GM18861 (cell line): ENCODE results near the gene STK11.

ENCODE experiments used
- ATAC-seq: cut with Tn5 transposase; IDR thresholded peaks from one replicate; pipeline ENCODE4 v1.9.1; 2021; ENCODE audit not compliant: unreplicated experiment

The STK11 gene

DNA sequence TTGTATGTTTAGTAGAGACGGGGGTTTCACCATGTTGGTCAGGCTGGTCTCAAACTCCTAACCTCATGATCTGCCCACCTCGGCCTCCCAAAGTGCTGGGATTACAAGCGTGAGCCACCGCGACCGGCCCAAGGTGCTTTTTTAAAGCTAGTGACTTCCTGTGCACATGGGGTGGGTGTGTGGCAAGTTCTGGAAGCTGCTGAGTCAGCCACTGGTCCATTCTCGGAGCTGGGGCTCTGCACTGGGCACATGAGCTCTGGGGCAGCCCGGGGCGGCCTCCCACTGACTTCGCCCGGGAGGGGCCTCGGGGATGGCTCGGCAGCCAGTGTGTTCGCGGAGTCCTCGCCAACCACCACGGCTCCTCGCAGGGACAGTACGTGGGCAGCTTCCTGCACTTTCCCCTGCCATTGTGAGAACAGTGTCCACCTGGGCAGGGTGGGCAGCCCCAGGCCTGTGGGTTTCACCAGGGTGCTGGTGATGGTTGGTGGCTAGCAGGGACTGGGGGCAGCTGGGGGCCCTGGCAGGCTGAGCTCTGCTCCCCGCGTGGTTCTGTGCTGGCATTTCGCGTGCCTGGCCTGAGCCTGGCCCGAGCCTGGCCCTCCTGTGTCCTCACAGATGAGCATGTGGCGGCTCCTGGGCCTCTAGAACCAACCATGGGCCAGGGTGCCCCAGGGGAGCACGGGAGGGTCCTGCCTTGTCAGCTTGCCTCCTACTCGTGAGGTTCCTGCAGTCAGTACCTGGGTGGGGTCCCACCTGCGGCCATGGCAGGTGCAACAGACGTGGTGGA, 20.1 kb downstream of the STK11 start:
- ATAC-seq: no peak

DNA sequence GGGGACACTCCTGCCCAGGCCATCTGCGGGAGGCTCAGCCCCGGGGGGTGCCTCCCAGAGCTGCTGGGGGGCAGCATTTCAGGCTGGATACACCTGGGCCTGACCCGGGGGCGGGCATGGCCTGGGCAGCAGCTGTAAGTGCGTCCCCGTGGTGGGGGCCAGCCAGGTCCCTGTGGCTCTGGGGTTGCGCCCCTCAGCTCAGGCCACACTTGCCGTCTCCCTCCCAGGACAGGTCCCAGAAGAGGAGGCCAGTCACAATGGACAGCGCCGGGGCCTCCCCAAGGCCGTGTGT, 20.6 kb downstream of the STK11 start:
- ATAC-seq: no peak

DNA sequence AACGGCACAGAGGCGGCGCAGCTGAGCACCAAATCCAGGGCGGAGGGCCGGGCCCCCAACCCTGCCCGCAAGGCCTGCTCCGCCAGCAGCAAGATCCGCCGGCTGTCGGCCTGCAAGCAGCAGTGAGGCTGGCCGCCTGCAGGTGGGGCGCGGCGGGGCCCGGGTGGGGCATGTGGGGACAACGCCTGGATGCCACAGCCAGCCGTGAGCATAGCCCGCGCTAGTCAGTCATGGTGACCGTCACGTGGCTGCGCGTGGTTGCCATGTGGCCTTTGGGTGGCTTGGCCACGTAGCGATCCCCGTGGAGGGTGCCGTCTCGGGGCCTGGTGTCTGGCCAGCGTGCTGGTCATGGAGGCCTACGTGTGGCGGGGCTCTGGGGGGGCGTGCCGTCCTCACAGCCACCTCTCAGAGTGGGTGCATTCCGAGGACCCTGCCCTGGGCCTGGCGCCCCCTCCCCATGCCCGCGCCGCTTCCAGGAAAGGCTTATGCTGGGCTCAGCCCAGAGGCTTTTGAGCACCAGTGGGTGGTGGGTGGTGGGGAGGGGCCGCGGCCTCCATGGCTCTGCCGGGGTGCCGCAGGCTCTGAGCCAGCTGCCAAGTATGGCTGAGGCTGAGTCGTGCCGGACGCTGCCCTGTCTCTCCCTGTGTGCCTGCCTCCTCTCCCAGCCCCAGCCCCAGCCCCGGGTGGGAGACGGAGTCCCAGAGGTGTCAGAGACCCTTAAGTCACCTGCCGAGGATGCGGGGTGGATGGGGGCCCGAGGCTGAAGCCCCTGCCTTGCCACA, 21.1 kb downstream of the STK11 start:
- ATAC-seq: no peak

DNA sequence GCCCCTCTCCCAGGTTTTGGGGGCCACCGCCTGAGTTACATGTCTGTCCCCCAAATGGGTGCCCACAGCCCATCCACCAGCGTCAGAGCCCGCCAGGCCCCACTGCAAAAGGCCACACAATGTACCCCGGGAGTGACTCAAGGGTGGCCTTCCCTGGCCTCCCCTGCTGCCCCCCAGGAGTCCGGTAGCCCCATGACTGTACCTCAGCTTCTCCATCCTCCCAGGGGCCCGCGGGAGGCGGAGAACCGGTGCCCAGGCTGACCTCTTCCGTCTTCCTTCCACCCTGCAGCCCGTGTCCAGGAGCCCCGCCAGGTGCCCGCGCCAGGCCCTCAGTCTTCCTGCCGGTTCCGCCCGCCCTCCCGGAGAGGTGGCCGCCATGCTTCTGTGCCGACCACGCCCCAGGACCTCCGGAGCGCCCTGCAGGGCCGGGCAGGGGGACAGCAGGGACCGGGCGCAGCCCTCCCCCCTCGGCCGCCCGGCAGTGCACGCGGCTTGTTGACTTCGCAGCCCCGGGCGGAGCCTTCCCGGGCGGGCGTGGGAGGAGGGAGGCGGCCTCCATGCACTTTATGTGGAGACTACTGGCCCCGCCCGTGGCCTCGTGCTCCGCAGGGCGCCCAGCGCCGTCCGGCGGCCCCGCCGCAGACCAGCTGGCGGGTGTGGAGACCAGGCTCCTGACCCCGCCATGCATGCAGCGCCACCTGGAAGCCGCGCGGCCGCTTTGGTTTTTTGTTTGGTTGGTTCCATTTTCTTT, 21.9 kb downstream of the STK11 start:
- ATAC-seq: no peak

DNA sequence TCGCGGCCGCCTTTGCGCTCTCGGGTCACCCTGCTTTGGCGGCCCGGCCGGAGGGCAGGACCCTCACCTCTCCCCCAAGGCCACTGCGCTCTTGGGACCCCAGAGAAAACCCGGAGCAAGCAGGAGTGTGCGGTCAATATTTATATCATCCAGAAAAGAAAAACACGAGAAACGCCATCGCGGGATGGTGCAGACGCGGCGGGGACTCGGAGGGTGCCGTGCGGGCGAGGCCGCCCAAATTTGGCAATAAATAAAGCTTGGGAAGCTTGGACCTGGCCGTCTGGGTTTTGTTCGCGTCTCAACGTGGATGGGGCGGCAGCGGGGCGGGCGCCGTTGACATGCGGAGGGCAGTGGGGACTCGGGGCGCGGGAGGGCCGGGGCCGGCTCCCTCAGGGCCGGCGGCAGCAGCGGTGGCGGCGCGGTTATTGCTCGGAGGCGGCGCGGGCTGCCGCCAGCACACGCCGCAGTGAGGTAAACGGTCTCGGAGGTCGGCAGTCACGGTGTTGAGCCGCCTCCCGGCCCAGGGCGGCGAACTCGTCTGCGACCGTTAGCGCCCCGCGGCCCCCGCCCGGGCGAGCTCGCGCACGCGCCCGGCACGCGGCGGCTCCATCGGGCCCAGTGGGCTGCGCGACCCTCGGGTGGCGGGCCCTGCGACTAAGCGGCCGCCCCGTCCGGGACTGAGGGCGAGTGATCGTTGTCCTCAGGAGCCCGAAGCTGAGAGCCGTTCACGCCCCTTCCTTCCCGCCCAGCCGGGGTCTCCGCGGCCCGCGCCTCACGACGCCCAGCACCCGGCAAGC, 22.8 kb downstream of the STK11 start:
- ATAC-seq: no peak

DNA sequence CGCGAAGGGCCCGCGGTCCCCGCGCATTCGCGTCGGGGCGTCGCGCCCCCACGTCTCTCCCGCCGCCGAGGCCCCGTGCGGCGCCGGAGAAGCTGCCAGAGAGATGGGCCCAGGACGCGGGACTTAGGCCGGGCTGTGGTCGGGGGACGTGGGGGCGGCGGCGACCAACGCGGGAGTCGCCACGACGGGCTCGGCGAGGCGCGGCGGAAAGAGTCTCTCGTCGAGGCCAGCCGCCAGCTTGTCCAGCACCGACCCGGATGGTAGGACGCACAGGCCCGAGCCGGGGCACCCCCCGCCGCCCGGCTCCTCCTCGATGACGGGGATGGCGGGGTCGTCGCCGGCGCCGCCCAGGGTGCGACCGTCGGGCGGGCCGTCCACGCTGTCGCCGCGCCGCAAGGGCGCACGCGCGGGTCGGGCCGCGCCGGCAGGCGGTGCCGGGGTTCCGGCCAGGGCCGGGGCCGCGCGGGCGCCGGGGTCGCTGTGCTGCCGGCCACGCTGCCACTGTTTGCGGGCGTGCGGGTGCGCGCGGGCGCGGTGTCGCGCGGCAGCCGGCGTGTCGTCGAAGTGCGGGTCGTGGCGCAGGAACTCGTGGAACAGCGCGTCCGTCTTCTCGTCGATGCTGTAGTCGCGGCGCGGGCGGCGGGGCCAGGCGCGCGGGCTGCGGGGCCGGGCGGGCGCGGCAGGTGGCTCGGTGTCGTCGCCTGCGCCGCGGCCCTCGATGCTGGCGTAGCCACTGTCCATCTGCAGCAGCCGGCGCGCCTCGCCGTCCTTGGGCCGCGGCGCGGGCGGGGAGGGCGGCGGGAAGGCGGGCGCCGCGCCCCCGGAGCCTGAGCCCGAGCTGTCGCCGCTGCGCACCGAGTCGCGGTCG, 23.7 kb downstream of the STK11 start:
- no peak for ATAC-seq

DNA sequence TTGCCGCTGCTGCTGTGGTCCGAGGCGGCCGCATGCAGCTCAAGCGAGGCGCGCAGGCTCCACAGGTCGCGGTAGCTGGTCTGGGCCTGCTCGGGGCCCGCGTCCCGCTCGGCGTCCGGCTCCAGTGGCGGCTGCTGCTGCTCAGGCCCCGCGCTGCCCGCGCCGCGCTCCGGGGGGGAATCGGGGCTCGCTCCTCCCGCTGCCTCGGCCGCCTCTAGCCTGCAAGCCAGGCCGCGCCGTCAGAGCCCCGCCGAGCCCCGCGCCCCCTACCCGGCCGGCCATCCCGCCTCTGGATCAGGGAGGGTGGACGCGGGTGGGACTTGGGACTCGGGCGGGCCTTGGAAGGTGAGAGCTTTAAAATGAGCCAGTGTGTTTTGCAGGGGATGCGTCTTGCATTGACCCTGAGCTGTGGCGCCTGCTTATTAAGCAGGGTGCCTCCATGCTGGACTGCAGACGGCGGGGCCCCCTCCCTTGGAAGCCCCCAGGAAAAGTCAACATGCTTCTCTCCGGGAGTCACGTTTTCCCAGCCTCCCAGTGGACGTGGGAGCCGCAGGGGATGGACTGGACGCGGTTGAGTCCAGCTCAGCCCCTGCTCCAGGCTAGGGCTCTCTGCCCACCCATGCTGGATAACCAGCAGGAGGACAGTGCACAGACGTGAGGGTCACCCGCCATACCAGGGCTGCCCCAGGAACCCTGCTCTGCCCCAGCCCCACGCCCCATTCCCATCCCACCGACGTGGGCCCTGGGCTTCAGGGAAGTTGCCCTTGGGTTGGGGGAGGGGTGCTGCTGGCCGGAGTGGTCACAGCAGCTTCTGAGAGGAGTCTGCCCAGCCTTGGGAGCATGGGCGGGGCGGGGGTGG, 24.6 kb downstream of the STK11 start:
- ATAC-seq: no peak

DNA sequence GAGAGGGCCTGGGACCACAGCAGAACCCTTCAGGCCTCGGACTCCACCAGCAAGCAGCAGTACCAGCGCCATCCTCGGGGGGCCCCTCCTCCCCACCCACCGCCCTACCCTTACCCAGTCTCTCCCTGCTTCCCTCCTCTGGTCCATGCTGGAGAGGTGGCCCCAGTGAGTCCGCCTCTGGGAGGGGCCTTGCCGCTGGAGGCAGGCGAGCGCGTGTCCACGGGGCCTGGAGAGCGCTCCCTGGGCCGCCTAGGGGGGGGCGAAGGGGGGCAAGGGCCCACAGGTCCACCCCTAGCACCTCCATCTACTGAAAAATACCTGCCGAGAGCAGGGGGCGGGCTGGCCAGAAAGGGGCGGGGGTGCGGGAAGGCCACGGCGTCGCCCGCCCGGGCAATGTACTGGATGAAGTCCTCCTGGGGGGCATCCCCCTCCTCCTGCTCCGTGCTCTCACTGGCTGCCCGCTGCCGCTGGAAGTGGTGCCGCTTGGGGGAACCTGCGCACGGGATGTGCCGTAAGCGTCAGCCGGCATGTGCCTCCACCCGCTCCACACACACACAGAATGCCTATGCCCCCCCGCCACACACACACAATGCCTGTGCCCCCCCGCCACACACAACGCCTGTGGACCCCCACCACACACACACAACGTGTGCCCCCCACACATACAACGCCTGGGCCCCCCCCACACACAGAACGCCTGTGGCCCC, 25.4 kb downstream of the STK11 start:
- no peak for ATAC-seq

DNA sequence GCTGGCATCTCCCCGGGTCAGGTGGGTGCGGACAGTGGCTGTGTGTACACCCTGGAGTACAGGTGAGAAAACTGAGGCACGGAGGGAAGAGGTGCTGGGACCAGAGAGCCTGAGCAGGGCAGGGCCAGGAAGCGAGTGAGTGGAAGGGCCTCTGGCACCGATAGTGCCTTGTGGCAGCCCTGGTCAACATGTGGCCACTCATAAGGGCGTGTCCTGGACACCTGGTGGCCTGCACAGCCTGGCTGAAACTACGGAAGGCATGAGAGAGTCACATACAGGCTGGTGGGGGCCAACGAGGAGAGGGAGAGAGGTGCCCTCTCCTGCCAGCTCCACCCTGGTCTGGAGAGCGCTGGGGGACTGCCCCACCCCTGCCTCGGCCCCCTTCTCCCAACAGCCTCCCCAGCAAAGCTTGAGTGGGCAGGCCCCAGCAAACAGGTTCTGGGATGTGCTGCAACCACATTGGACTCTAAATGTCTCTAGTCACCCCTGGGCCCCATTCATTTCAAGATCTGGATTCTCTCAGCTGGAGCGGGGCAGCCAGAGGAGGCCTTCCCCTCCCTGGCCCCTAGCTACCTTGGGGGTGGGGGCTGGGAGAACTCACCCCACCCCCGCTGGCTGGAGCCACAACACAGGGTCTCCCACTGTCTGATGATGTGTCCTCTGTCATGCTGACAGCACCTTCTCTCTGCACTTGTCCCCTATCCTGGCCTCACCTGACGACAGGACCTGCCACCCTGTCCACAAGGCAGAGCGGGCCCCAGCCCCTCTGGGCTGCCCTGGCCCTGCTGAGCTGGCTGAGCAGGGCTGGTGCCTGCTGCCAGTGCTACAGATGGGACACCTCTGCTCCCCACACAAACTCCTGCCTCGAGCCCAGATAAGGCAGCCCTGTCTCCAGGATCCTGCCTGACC, 26.4 kb downstream of the STK11 start:
- no peak for ATAC-seq

DNA sequence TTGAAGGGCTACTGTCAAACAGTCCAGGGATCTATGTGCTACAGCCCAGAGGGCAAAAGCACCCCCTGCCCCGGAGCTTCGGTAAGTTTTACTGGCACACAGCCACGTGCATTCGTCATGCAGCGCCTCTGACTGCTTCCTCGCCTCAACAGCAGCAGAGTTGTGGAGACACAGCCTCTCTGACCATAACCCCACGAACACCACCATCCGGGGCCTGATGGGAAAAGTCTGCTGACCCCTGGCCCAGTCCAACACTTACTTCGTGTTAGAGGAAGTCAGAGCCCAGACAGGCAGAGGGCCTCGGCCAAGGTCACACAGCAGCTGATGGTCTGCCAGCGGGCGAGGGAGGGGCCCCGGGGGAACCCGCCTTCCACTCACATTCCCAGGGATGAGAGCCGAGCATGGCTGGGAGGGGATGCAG, 27.1 kb downstream of the STK11 start:
- ATAC-seq: no peak

DNA sequence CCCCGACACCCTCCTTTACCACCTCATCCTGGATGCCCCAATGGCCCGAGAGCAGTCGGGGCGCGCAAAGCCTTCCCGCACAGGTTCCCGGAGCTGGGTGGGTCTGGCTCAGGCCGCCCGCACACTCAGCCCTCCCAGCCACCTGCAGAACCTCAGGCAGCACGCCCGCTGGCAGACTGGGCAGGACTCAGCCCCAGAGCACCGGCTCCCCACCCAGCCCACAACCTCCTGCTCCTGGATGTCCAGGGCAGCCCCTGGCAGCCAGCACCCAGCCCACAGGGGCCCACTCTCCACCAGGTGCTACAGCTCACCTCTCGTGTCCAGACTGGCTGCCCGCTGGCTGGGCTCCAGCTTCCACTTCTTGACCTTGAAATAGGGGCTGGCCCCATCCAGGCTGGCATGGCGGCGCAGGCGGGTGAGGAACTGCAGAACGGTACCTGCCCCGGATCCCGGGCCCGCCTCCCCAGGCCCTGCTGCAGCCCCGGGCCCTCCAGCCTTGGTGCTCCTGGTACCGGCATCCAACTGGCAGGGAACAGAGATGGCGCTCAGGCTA, 27.6 kb downstream of the STK11 start:
- no peak for ATAC-seq

DNA sequence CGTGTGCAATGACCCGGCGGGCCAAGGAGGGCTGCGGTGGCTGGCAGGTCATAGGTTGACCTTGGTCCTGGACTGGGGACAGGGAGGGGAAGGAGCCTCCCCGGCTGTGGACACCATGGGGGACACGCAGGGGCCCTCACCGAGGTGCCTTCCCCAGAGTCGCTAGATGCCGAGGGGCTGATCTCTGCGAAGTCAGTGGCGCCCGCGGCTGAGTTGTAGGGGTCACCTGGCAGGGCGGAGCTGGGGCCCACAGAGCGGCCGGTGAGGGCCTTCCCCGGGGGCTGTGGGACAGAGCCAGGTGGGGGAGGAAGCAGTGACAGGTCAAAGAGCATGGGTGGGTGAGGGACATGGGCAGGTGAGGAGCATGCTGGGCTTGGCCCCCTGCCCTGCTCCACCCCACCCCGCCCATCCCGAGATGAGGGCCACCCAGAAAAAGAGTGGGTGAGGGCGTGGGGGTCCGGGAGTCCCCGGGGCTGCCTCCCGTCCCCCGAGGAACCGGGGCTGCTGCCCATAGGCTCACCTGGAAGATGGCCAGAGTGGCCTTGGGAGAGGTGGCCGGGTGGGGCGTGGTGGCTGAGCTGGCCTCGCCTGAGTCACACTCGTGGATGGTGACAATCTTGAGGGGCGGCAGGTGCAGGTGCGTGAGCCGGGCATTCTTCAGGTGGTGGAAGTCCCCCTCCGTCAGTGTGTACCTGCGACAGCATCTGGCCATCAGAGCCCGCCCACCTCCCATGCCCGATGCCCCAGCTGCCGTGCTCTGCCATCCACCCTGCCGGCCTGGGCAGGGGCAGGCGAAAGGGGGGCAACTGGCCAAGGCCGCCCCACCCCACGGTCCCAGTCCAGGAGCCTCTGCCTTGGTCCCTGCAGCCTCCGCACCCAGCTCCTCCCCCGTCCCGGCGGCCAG, 28.7 kb downstream of the STK11 start:
- no peak for ATAC-seq

DNA sequence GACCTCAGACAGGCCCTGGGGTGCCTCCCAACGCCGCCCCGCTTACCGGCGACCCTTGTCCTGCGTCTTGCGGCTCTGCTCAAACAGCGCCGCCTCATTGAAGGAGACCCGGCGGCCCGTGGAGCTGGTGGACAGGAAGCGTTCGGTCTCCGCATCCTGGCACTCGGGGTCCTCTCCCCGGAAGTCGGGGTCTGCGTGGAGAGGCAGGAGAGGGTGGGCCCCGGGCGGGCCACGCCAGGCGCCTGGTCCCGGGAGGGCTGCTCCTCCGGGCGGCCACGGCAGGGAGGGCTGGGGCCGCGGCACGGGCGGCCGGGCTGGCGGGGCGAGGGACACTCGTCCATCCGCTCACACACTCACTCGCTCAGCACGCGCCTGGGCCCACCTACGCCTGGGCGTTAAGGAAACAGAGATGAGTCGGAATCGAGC, 29.4 kb downstream of the STK11 start:
- ATAC-seq: no peak

DNA sequence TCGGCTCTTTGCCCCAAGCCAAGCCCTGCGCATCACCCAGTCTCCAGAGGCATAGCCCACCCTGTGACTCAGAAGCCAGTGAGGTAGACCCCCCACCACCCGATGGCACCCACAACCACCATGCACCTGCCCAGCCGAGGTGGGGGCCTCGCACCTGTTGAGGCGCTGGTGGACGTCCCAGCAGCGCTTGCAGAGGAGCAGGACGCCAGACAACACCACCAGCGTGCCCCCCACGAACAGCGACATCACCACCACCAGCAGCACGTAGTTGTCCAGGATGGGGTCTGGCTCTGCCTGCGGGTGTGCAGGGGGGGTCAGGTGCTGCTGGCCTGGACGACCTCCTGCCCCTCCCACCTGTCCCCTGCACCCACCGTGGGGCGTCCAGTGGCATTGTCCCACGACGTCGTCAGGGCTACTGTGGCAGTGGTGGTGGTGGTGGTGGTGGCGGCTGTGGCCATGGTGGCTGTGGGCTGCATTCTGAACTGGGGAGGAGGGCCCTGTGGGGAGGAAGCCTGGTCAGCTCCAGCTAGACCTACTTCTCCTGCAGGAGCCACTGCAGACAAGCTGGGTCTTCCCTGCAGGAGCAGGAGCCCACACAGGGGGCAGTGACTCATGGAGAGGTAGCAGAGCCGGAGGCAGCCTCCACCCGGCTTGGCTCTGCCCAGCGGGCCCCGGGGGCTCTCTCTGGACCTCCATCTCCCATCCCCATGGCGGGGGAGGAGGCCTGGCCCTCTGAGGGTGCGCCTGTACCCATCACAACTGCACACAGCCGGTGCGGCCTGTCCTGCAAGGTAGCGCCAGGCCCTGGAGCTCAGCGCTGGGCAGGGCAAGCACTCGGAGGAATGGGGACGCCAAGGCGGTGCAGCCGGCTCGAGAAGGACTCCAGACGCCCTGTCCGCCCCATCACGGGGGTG, 30.3 kb downstream of the STK11 start:
- no peak for ATAC-seq

DNA sequence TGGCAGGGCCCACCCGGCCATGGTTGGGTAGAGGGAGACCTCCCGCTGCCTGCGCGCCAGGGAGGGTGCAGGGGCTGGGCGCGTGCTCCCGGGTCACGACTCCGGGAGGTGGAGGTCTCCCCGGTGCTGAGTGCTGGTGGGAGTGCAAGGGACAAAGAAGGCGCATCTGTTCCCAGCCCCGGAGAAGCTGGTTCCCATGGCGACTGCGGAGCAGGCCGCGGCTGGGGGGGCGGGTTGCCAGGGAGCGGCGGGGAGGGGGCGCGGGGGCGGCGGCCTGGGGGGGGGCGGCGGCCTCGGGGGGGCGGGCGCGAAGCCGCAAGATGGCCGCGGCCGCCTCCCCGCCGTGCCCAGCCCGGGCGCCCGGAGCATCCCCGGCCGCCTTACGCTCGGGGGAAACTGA, 31.0 kb downstream of the STK11 start:
- ATAC-seq: no peak
